ENCODE measurements around the gene FSTL4.

The FSTL4 gene

GRCh38 chr5:133241179-133242092 lies 370.9 kb downstream of the FSTL4 start:
- no peak for DNase-seq (ENCODE audit: low read depth)

GRCh38 chr5:133240425-133241091 lies 371.8 kb downstream of the FSTL4 start:
- DNase-seq (ENCODE audit: low read depth), result no peak

- DNase-seq (ENCODE audit: low read depth), result no peak
Measured at GRCh38 chr5:133238426-133239205, 373.7 kb downstream of the FSTL4 start.

- no peak for DNase-seq (ENCODE audit: low read depth)
Measured at GRCh38 chr5:133236976-133237375, 375.4 kb downstream of the FSTL4 start.

- DNase-seq (ENCODE audit: low read depth), result no peak
Measured at GRCh38 chr5:133236541-133236951, 375.8 kb downstream of the FSTL4 start.

GRCh38 chr5:133235696-133236426 lies 376.5 kb downstream of the FSTL4 start:
- no peak for DNase-seq (ENCODE audit: low read depth)

- no peak for DNase-seq (ENCODE audit: low read depth)
Measured at GRCh38 chr5:133234911-133235310, 377.4 kb downstream of the FSTL4 start.

- no peak for DNase-seq (ENCODE audit: low read depth)
Measured at GRCh38 chr5:133234273-133234672, 378.1 kb downstream of the FSTL4 start.

- no peak for DNase-seq (ENCODE audit: low read depth)
Measured at GRCh38 chr5:133233616-133234015, 378.7 kb downstream of the FSTL4 start.

- no peak for DNase-seq (ENCODE audit: low read depth)
Measured at GRCh38 chr5:133232911-133233310, 379.4 kb downstream of the FSTL4 start.

- DNase-seq (ENCODE audit: low read depth), result no peak
Measured at GRCh38 chr5:133232435-133232834, 379.9 kb downstream of the FSTL4 start.

- no peak for DNase-seq (ENCODE audit: low read depth)
Measured at GRCh38 chr5:133232011-133232410, 380.3 kb downstream of the FSTL4 start.

- no peak for DNase-seq (ENCODE audit: low read depth)
Measured at GRCh38 chr5:133230823-133231578, 381.3 kb downstream of the FSTL4 start.

GRCh38 chr5:133229931-133230664 lies 382.2 kb downstream of the FSTL4 start:
- DNase-seq (ENCODE audit: low read depth), result no peak

GRCh38 chr5:133228316-133228715 lies 384.0 kb downstream of the FSTL4 start:
- no peak for DNase-seq (ENCODE audit: low read depth)

- DNase-seq (ENCODE audit: low read depth), result no peak
Measured at GRCh38 chr5:133227897-133228296, 384.4 kb downstream of the FSTL4 start.

GRCh38 chr5:133227082-133227481 lies 385.3 kb downstream of the FSTL4 start:
- DNase-seq (ENCODE audit: low read depth), result no peak

GRCh38 chr5:133226186-133226585 lies 386.2 kb downstream of the FSTL4 start:
- DNase-seq (ENCODE audit: low read depth), result no peak

GRCh38 chr5:133225671-133226152 lies 386.6 kb downstream of the FSTL4 start:
- no peak for DNase-seq (ENCODE audit: low read depth)

GRCh38 chr5:133222979-133223378 lies 389.4 kb downstream of the FSTL4 start:
- no peak for DNase-seq (ENCODE audit: low read depth)

Data from stimulated activated CD8-positive, alpha-beta memory T cell treated with anti-CD3 and anti-CD28 coated beads, Interleukin-12 subunit alpha, Interleukin-12 subunit beta, amount 100 ng/mL, for 4 hours (primary cell).